ENCODE results near the gene ZC2HC1B. TPM values are rescaled to one million over a fixed set of nuclear protein-coding genes. Genes with fewer than 3 reads are reported as not detected.

ZC2HC1B gene
- total and polyA plus RNA-seq, 9 of the 15 experiments (the other 6 are each of a cell fraction or from before 2014, with no cell fraction given): not detected

GRCh38 chr6:143894655-143895054 is 30.4 kb downstream of the ZC2HC1B start:
- peaks cover 0 to 7% of the 10 kb centered on the region in 2 experiments; a peak in 2 of 5 replicates for H3K27me3 ChIP-seq (ENCODE audit: control insufficient read depth in 2 of 2, insufficient read depth in 2 of 2, low read length in 2 of 2)
- no peaks in the 10 kb centered on the region for H4K20me1 ChIP-seq (replicated peaks; ENCODE audit: control insufficient read depth, insufficient read depth, low read length)
- in situ Hi-C loops (cut with MboI) (no loop called here), intact Hi-C loops (cut with micrococcal nuclease) (no loop called here)
- no TSS peak for BruUV-seq (replicated peaks)
- no peak overlapping the region for H2AFZ ChIP-seq (ENCODE audit: low read depth, low read length)
- no peak overlapping the region for H3K4me3 ChIP-seq
- H3K4me1 ChIP-seq (replicated peaks in 1 of 2; ENCODE audit: control insufficient read depth in 2 of 2, insufficient read depth in 2 of 2, low read length in 2 of 2): no peaks in the 10 kb centered on the region
- ATAC-seq (no peak), FAIRE-seq (no peak), DNase-seq (ENCODE audit: extremely low read depth in 1 of 4, low spot score in 3 of 4) (no peak)
- H3K79me2 ChIP-seq (ENCODE audit: control insufficient read depth, insufficient read depth, low read length): no peaks in the 10 kb centered on the region
- H3K36me3 ChIP-seq (ENCODE audit: control insufficient read depth, insufficient read depth, low read length): no peaks in the 10 kb centered on the region
- no peak overlapping the region for H3K4me2 ChIP-seq (ENCODE audit: insufficient read depth, low read length)
- H3K9me1 ChIP-seq (ENCODE audit: control insufficient read depth, insufficient read depth, low read length): no peaks in the 10 kb centered on the region
- ChIA-PET CTCF (ENCODE audit: low intra/inter-chr PET ratio) (no interaction called here), POLR2A (interaction anchor here (0.7 to 1.1 kb wide), 2 partner anchors 14 to 16 kb away, joined by 3 read pairs; no protein-coding TSS in a partner anchor)
- 50% methylated on average over 1 of the region's 1 CpG for WGBS (ENCODE audit: insufficient coverage, low coverage, missing lambda C conversion rate)
- TF ChIP-seq ZBTB33 (CRISPR knock-in tag; IDR thresholded peaks at IDR 0.05) (no peak), JUNB (CRISPR knock-in tag; conservative IDR thresholded peaks at IDR 0.05) (no peak), ZFPM2 (CRISPR knock-in tag; IDR thresholded peaks at IDR 0.05) (no peak), MIER1 (IDR thresholded peaks at IDR 0.05; ENCODE audit: low read depth) (no peak), ZNF134 (CRISPR knock-in tag; conservative IDR thresholded peaks at IDR 0.05) (no peak), DMBX1 (CRISPR knock-in tag; IDR thresholded peaks at IDR 0.05; ENCODE audit: borderline replicate concordance) (no peak), KLF6 (CRISPR knock-in tag; IDR thresholded peaks at IDR 0.05; ENCODE audit: borderline replicate concordance) (no peak), NFYB (IDR thresholded peaks at IDR 0.05; ENCODE audit: extremely low read depth, insufficient read length) (no peak), ZFP36 (IDR thresholded peaks at IDR 0.05; ENCODE audit: low read depth, low read length, partially characterized antibody) (no peak), RBBP5 (IDR thresholded peaks at IDR 0.05; ENCODE audit: borderline replicate concordance, insufficient read depth, low read length, poor library complexity, severe bottlenecking) (no peak), XRCC3 (IDR thresholded peaks at IDR 0.05) (no peak), CEBPB (tag; IDR thresholded peaks at IDR 0.05) (no peak), RBM22 (IDR thresholded peaks at IDR 0.05; ENCODE audit: low read depth, low read length, poor library complexity, severe bottlenecking) (no peak), THRAP3 (IDR thresholded peaks at IDR 0.05; ENCODE audit: borderline replicate concordance) (no peak), SP2 (IDR thresholded peaks at IDR 0.05; ENCODE audit: extremely low read depth, low read depth, low read length, poor library complexity, severe bottlenecking) (no peak), ZNF143 (CRISPR knock-in tag; IDR thresholded peaks at IDR 0.05) (no peak), NFE2L1 (tag; IDR thresholded peaks at IDR 0.05; ENCODE audit: borderline replicate concordance, low read depth) (no peak)
- TF ChIP-seq, protein P1, sequence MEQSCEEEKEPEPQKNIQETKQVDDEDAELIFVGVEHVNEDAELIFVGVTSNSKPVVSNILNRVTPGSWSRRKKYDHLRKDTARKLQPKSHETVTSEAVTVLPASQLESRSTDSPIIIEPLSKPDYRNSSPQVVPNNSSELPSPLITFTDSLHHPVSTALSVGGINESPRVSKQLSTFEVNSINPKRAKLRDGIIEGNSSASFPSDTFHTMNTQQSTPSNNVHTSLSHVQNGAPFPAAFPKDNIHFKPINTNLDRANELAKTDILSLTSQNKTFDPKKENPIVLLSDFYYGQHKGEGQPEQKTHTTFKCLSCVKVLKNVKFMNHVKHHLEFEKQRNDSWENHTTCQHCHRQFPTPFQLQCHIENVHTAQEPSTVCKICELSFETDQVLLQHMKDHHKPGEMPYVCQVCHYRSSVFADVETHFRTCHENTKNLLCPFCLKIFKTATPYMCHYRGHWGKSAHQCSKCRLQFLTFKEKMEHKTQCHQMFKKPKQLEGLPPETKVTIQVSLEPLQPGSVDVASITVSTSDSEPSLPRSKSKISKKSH (CRISPR knock-in tag; IDR thresholded peaks at IDR 0.05): no peak
- TF ChIP-seq, protein P2, sequence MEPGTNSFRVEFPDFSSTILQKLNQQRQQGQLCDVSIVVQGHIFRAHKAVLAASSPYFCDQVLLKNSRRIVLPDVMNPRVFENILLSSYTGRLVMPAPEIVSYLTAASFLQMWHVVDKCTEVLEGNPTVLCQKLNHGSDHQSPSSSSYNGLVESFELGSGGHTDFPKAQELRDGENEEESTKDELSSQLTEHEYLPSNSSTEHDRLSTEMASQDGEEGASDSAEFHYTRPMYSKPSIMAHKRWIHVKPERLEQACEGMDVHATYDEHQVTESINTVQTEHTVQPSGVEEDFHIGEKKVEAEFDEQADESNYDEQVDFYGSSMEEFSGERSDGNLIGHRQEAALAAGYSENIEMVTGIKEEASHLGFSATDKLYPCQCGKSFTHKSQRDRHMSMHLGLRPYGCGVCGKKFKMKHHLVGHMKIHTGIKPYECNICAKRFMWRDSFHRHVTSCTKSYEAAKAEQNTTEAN (CRISPR knock-in tag; IDR thresholded peaks at IDR 0.05): no peak
- H3K9ac ChIP-seq (ENCODE audit: insufficient read depth in 1 of 2, low read depth in 2 of 2, low read length in 2 of 2): no peak overlapping the region
- H3K27ac ChIP-seq (ENCODE audit: extremely low read depth, low read depth, low read length): no peak overlapping the region
- no peaks in the 10 kb centered on the region for H3K9me3 ChIP-seq (replicated peaks; ENCODE audit: control insufficient read depth, insufficient read depth, low read depth, low read length)

All from K562 (cell line).